WTC11 (cell line): Measurements from ENCODE around the gene IL1R1.

Experiments used
- CTCF ChIP-seq: fragments of 200-600 bp; IDR thresholded peaks from 2 replicates; pipeline ENCODE4 v1.8.0; 2022; ENCODE audit warnings: antibody characterized with exemption
- E2F1 ChIP-seq: sonication (generic); formaldehyde crosslinking; IDR thresholded peaks from 2 replicates; pipeline ENCODE4 v1.8.0; 2022; ENCODE audit warnings: mild to moderate bottlenecking, missing genetic modification reagents
- KAT7 ChIP-seq: sonication (generic); formaldehyde crosslinking; IDR thresholded peaks from 2 replicates; pipeline ENCODE4 v1.8.1; 2023; ENCODE audit warnings: missing genetic modification reagents, mild to moderate bottlenecking, borderline replicate concordance
- MLX ChIP-seq: sonication (generic); formaldehyde crosslinking; IDR thresholded peaks from 2 replicates; pipeline ENCODE4 v1.8.1; 2023; ENCODE audit warnings: mild to moderate bottlenecking, missing genetic modification reagents, moderate library complexity
- MXD4 ChIP-seq: fragments of 250-450 bp; sonication (Bioruptor Pico); IDR thresholded peaks from 2 replicates; pipeline ENCODE4 v1.8.0; 2021; ENCODE audit warnings: mild to moderate bottlenecking, moderate library complexity, borderline replicate concordance
- NR2C2 ChIP-seq: sonication (generic); formaldehyde crosslinking; IDR thresholded peaks from 2 replicates; pipeline ENCODE4 v1.8.0; 2022; ENCODE audit warnings: mild to moderate bottlenecking, missing genetic modification reagents
- PRDM15 ChIP-seq: sonication (generic); formaldehyde crosslinking; IDR thresholded peaks from 2 replicates; pipeline ENCODE4 v1.8.0; 2022; ENCODE audit warnings: missing genetic modification reagents
- SP1 ChIP-seq: sonication (generic); formaldehyde crosslinking; conservative IDR thresholded peaks from 2 replicates; pipeline ENCODE4 v1.8.1; 2022; ENCODE audit warnings: missing genetic modification reagents
- USF1 ChIP-seq: sonication (generic); formaldehyde crosslinking; IDR thresholded peaks from 2 replicates; pipeline ENCODE4 v1.8.0; 2022; ENCODE audit warnings: mild to moderate bottlenecking, missing genetic modification reagents
- ZNF138 ChIP-seq: sonication (generic); formaldehyde crosslinking; conservative IDR thresholded peaks from 2 replicates; pipeline ENCODE4 v1.8.1; 2022; ENCODE audit warnings: mild to moderate bottlenecking, moderate library complexity, missing genetic modification reagents
- ZNF396 ChIP-seq: fragments of 250-450 bp; sonication (Bioruptor Pico); IDR thresholded peaks from 2 replicates; pipeline ENCODE4 v1.8.0; 2021; ENCODE audit warnings: mild to moderate bottlenecking, moderate library complexity, borderline replicate concordance
- TF ChIP-seq, protein P1 (sequence below): sonication (generic); formaldehyde crosslinking; IDR thresholded peaks from 2 replicates; pipeline ENCODE4 v1.8.0; 2022; ENCODE audit warnings: mild to moderate bottlenecking, missing genetic modification reagents
- TF ChIP-seq, protein P2 (sequence below): sonication (generic); formaldehyde crosslinking; IDR thresholded peaks from 2 replicates; pipeline ENCODE4 v1.8.1; 2023; ENCODE audit warnings: mild to moderate bottlenecking, missing genetic modification reagents, borderline replicate concordance
- TF ChIP-seq, protein P3 (sequence below): sonication (generic); formaldehyde crosslinking; conservative IDR thresholded peaks from 2 replicates; pipeline ENCODE4 v1.8.1; 2023; ENCODE audit warnings: mild to moderate bottlenecking, low read depth, missing genetic modification reagents, moderate library complexity

GRCh38 chr2:102109016-102109415, 33.5 kb upstream of the IL1R1 start:
- TF ChIP-seq ZNF138 (CRISPR knock-in tag) (no peak), CTCF (no peak), NR2C2 (CRISPR knock-in tag) (no peak), ZNF396 (CRISPR knock-in tag) (no peak), SP1 (CRISPR knock-in tag) (no peak), MXD4 (no peak), MLX (CRISPR knock-in tag) (no peak), KAT7 (CRISPR knock-in tag) (no peak), USF1 (CRISPR knock-in tag) (no peak), E2F1 (CRISPR knock-in tag) (no peak), PRDM15 (CRISPR knock-in tag) (no peak)
- TF ChIP-seq, protein P1, sequence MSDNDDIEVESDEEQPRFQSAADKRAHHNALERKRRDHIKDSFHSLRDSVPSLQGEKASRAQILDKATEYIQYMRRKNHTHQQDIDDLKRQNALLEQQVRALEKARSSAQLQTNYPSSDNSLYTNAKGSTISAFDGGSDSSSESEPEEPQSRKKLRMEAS (CRISPR knock-in tag): no peak
- TF ChIP-seq, protein P2, sequence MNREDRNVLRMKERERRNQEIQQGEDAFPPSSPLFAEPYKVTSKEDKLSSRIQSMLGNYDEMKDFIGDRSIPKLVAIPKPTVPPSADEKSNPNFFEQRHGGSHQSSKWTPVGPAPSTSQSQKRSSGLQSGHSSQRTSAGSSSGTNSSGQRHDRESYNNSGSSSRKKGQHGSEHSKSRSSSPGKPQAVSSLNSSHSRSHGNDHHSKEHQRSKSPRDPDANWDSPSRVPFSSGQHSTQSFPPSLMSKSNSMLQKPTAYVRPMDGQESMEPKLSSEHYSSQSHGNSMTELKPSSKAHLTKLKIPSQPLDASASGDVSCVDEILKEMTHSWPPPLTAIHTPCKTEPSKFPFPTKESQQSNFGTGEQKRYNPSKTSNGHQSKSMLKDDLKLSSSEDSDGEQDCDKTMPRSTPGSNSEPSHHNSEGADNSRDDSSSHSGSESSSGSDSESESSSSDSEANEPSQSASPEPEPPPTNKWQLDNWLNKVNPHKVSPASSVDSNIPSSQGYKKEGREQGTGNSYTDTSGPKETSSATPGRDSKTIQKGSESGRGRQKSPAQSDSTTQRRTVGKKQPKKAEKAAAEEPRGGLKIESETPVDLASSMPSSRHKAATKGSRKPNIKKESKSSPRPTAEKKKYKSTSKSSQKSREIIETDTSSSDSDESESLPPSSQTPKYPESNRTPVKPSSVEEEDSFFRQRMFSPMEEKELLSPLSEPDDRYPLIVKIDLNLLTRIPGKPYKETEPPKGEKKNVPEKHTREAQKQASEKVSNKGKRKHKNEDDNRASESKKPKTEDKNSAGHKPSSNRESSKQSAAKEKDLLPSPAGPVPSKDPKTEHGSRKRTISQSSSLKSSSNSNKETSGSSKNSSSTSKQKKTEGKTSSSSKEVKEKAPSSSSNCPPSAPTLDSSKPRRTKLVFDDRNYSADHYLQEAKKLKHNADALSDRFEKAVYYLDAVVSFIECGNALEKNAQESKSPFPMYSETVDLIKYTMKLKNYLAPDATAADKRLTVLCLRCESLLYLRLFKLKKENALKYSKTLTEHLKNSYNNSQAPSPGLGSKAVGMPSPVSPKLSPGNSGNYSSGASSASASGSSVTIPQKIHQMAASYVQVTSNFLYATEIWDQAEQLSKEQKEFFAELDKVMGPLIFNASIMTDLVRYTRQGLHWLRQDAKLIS (CRISPR knock-in tag): no peak
- TF ChIP-seq, protein P3, sequence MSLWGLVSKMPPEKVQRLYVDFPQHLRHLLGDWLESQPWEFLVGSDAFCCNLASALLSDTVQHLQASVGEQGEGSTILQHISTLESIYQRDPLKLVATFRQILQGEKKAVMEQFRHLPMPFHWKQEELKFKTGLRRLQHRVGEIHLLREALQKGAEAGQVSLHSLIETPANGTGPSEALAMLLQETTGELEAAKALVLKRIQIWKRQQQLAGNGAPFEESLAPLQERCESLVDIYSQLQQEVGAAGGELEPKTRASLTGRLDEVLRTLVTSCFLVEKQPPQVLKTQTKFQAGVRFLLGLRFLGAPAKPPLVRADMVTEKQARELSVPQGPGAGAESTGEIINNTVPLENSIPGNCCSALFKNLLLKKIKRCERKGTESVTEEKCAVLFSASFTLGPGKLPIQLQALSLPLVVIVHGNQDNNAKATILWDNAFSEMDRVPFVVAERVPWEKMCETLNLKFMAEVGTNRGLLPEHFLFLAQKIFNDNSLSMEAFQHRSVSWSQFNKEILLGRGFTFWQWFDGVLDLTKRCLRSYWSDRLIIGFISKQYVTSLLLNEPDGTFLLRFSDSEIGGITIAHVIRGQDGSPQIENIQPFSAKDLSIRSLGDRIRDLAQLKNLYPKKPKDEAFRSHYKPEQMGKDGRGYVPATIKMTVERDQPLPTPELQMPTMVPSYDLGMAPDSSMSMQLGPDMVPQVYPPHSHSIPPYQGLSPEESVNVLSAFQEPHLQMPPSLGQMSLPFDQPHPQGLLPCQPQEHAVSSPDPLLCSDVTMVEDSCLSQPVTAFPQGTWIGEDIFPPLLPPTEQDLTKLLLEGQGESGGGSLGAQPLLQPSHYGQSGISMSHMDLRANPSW (CRISPR knock-in tag): no peak
